ENCODE results near the gene PMF1.
A peak's percentile ranks its signal among the peaks of the same experiment; 100 is the strongest.
"Not testable (repeated sequence)": the region's sequence is repeated elsewhere in the genome, so short reads cannot be mapped to it uniquely, and the experiment has no call there.

The PMF1 gene, protein sequence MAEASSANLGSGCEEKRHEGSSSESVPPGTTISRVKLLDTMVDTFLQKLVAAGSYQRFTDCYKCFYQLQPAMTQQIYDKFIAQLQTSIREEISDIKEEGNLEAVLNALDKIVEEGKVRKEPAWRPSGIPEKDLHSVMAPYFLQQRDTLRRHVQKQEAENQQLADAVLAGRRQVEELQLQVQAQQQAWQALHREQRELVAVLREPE

DNA sequence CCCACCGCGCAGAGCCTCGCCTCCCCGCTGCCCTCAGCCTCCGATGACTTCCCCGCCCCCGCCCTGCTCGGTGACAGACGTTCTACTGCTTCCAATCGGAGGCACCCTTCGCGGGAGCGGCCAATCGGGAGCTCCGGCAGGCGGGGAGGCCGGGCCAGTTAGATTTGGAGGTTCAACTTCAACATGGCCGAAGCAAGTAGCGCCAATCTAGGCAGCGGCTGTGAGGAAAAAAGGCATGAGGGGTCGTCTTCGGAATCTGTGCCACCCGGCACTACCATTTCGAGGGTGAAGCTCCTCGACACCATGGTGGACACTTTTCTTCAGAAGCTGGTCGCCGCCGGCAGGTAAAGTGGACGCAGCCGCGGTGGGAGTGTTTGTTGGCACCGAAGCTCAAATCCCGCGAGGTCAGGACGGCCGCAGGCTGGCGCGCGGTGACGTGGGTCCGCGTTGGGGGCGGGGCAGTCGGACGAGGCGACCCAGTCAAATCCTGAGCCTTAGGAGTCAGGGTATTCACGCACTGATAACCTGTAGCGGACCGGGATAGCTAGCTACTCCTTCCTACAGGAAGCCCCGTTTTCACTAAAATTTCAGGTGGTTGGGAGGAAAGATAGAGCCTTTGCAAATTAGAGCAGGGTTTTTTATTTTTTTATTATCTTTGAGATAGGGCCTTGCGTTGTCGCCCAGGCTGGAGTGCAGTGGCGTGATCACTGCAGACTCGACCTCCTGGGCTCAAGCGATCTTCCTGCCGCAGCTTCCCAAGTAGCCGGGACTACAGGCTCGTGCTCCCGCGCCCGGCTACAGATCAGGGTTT lies at the start of gene PMF1:
TSS of gene PMF1 (plus strand) at position 175 of the 811 bp plus-strand sequence. CDS start at position 184, 9 bp downstream.
- DNase-seq: peak; percentile 98

DNA sequence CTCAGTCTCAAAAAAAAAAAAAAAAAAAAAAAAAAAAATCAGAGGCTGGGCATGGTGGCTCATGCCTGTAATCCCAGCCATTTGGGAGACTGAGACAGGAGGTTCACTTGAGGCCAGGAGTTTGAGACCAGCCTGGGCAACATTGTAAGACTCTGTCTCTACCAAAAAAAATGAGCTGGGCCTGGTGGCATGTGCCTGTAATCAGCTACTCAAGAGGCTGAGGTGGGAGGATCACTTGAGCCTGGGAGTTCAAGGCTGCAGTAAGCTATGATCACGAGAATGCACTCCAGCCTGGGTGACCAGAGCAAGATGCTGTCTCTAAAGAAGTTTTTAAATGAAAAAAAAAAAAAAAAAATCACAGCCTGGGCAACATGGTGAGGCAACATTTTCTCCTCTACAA lies 49.1 kb upstream of the PMF1 start:
- DNase-seq: no peak

DNA sequence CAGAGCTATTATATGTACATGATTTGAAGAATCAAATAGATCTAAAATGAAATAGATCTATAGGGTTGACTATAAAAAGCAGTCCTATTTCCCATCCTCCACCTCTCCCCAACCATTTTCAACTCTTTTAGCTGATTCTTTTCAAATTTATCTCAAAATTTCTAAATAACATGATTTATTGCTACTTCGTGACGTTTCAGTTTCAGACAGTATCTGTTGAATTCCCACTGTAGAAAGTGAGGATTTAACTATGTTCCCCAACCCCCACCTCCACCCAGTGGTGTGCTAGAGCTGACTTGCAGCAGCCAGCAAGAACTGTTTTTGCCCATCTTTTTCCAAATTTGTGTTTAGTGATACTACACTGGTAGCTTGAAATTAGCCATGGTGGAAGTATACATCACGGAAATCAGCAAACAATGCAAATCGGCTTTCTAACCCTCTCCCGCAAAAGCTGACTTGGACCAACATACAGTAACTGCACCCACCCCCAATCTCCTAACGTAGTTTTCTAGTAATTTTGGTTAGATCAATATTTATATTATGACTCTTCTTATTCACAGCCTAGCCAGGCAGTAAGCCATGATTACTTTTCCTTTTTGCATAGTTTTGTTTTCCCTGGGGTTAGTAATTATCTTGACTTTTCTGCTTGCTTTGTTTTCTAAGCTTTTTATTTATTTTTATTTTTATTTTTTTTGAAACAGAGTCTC lies 48.5 kb upstream of the PMF1 start:
- DNase-seq: no peak

DNA sequence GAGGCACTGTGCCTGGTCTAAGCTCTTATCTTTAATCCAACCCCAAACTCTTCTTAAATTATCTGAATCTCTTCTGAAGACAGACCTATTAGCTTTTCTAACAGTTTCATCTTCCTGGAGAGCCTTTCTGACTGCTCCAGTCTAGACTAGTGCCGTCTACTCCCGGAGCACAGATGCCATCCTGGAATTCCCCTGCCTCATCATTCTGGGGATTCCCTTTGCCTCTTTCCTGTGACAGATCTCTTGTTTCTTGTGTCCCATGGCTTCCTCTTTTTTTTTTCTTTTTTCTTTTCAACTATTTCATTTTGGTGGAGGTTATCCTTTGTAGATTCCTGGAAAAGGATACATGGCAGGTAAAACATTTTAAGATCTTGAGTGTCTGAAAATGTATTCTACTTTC lies 47.7 kb upstream of the PMF1 start:
- no peak for DNase-seq

DNA sequence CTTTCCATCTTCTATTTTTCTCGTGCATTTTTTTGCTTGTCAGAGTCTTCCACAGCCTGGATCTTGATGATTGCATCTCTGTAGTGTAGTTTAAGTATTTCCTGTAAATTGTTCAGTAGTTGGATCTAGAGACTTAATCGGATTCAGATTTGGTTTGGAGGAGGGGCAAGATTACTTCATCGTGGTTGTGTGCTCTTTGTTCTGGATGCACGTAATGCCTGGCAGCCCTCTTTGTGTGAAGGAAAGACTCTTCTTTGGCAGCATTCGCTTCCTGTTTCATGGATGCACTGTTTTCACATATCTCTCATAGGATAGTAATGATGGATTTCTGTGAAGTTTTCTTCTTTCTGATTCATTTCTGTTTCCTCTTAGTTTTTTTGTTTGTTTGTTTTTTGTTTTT lies 45.3 kb upstream of the PMF1 start:
- no peak for DNase-seq

DNA sequence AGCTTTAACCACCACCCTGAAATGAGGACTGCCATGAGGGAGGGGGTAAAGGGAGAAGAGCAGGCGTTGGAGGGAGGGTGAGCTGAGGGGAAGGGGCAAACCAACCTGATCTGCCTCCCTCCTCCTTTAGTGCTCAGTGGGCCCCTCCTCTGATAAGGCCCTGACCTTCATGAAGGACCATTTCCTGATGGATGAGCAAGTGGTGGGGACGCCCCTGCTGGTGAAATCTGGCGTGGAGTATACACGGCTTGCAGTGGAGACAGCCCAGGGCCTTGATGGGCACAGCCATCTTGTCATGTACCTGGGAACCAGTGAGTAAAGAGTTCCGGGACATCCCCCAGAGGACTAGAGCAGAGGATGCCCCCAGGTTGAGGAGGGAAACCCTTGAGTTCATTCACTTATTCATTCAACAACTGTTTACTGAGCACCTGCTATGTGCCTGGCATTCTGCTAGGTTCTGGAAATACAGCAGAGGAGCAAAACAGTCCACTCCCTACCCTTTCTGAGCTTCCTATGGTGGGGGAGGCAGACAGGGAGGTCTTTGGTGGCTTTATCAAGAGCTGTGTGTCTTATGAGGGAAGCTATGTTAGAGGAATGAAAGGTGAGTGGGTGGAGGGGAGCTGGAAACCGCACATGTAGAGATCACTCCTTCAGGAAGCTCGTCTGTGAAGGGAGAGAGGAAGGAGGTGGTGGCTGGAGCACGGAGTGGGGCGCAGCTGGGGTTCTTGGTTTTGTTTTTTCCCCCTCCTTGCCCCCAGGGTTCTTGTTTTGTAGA lies 39.9 kb upstream of the PMF1 start:
- DNase-seq: no peak

DNA sequence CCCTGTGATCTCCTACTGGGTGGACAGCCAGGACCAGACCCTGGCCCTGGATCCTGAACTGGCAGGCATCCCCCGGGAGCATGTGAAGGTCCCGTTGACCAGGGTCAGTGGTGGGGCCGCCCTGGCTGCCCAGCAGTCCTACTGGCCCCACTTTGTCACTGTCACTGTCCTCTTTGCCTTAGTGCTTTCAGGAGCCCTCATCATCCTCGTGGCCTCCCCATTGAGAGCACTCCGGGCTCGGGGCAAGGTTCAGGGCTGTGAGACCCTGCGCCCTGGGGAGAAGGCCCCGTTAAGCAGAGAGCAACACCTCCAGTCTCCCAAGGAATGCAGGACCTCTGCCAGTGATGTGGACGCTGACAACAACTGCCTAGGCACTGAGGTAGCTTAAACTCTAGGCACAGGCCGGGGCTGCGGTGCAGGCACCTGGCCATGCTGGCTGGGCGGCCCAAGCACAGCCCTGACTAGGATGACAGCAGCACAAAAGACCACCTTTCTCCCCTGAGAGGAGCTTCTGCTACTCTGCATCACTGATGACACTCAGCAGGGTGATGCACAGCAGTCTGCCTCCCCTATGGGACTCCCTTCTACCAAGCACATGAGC lies 36.1 kb upstream of the PMF1 start:
- no peak for DNase-seq

DNA sequence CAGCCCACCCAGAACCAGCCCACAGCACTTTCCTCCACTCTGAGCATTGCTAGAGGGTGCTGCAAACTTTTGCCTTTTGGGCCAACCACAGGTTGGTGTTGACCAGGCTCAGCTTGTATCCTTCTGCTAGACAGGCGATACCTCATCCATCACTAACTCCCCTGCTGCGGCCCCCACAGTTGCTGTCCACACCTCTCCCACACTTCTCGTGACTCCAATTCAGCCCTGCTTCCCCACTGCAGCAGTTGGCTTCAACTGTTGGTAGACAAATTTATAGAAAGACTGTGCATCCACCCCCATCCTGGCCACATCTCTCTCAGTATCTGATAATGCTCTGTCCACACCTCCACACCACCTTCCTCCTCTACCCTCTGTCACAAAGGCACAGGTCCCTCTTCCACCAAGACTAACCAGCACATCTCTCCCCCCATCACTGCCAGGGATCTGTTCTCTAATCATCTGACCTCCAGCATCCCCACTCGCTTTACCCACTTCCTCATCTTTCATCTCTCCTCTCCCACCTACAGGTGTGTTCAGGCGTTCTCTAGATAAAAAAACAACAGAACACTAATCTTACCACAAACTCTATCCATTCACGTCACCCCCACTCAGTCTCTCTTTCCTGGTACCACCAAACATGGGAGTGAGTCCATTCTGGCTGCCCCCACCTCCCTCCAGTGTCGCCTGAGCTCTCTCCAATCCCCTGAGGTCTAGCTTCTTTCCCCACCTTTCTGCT lies 34.7 kb upstream of the PMF1 start:
- DNase-seq: no peak

DNA sequence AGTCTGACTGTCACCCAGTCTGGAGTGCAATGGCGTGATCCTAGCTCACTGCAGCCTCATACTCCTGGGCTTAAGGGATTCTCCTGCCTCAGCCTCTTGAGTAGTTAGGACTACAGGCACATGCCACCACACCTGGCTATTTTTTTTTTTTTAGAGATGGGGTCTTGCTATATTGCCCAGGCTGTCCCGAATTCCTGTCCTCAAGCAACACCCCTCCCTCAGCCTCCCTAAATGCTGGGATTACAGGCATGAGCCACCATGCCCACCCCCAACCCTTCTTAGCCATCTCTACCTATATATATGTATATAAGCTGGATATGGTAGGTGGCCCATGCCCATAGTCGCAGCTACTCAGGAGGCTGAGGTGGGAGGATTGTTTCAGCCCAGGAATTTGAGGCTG lies 32.3 kb upstream of the PMF1 start:
- DNase-seq: no peak

DNA sequence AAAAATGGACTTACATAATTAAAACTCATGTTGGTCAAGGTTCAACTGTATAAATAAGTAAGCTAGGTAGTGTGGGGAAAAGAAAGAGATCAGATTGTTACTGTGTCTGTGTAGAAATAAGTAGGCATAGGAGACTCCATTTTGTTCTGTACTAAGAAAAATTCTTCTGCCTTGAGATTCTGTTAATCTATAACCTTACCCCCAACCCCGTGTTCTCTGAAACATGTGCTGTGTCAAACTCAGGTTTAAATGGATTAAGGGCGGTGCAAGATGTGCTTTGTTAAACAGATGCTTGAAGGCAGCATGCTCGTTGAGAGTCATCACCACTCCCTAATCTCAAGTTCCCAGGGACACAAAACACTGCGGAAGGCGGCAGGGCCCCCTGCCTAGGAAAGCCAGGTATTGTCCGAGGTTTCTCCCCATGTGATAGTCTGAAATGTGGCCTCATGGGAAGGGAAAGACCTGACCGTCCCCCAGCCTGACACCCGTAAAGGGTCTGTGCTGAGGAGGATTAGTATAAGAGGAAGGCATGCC lies 31.3 kb upstream of the PMF1 start:
- not testable (repeated sequence) for DNase-seq

DNA sequence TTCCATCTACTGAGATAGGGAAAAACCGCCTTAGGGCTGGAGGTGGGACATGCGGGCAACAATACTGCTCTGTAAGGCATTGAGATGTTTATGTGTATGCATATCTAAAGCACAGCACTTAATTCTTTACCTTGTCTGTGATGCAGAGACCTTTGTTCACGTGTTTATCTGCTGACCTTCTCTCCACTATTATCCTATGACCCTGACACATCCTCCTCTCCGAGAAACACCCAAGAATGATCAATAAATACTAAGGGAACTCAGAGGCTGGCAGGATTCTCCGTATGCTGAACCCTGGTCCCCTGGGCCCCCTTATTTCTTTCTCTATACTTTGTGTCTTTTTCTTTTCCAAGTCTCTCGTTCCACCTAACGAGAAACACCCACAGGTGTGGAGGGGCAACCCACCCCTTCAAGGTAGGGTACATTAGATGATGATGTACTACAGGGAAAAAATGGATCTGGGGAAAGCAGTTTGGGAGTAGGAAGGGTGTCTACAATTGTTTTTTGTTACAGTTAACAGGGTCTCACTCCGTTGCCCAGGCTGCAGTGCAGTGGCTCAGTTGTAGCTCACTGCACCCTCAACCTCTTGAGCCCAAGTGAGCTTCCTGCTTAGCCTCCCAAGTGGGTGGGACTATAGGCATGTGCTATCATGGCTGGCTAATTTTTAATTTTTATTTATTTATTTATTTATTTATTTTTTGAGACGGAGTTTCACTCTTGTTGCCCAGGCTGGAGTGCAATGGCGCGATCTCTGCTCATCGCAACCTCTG lies 30.6 kb upstream of the PMF1 start:
- not testable (repeated sequence) for DNase-seq

DNA sequence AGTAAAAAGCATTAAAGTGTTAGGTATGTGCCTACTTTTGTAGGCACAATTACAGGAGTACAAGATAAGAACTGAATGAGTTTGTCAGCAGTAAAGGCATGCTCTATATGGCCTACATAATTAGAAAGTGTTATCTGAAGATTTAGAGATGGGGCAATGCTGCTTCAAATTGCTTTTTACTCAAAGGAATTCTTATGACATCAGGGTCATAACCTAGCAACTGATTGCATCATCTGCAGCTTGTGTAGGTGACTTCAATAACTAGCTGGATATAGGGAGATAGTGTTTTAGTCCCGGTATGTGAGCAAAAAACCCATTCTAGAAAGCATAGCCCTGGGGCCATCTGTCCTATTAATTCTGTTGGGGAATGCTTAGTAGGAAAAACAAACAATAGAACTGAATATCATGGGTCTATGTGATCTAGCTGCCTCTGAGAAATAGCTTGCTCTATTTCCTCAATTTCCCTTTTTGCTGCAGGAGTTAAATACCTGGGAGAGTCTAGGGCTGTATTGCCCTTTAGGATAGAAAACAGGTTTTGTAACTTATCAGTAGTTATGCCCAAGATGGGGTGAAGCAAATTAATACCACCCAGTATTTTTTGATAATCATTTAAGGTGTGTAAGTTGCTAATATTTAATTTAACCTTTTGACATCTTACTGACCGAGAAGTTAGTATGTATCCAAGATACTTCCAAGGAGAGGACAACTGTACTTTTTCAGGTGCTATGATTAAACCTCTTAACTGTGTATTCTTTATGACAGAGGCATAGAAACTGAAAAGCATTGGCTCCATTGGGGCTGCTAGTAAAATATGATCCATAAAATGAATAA lies 26.2 kb upstream of the PMF1 start:
- not testable (repeated sequence) for DNase-seq

DNA sequence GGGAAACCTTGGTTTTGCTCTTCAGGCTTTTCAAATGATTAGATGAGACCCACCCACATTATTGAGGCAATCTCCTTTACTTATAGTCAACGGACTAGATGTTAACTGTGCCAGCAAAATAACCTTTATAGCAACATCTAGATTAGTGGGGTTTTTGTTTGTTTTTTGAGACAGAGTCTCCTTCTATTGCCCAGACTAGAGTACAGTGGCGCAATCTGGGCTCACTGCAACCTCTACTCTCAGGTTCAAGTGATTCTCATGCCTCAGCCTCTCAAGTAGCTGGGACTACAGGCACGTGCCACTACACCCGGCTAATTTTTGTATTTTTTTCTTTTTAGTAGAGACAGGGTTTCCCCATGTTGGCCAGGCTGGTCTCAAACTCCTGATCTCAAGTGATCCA lies 22.5 kb upstream of the PMF1 start:
- DNase-seq: not testable (repeated sequence)

DNA sequence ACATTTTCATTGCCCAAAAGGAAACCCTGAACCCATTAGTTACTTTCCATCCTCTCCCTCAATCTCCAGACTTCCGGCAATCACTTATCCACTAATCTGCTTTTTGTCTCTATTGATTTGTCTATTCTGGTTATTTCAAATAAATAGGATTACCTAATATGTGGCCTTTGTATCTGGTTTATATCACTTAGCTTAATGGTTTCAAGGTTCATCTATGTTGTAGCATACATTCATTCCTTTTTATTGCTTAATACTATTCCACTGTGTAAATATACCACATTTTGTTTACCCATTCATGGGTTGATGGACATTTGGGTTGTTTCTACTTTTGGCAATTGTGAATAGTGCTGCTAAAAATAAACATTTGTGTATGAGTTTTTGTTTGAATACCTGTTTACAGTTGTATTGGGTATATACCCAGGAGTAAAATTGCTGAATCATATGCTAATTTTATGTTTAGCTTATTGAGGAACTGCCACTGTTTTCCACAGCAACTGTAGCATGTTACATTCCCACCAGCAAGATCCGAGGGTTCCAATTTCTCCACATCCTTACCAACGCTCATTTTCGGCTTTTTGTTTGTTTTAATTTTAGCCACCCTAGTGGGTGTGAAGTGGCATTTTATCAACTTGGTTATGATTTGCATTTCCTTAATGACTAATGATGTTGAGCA lies 21.4 kb upstream of the PMF1 start:
- DNase-seq: no peak

DNA sequence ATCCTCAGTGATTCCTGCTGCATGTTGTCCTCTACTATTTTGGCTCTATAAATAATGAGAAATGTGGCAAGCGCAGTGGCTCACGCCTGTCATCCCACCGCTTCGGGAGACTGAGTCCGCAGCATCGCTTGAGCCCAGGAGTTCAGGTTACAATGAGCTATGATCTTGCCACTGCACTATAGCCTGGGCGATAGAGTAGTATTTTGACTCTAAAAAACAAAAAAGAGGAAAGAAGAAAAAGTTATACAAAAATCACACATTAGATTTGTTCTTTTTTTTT lies 19.7 kb upstream of the PMF1 start:
- DNase-seq: no peak

DNA sequence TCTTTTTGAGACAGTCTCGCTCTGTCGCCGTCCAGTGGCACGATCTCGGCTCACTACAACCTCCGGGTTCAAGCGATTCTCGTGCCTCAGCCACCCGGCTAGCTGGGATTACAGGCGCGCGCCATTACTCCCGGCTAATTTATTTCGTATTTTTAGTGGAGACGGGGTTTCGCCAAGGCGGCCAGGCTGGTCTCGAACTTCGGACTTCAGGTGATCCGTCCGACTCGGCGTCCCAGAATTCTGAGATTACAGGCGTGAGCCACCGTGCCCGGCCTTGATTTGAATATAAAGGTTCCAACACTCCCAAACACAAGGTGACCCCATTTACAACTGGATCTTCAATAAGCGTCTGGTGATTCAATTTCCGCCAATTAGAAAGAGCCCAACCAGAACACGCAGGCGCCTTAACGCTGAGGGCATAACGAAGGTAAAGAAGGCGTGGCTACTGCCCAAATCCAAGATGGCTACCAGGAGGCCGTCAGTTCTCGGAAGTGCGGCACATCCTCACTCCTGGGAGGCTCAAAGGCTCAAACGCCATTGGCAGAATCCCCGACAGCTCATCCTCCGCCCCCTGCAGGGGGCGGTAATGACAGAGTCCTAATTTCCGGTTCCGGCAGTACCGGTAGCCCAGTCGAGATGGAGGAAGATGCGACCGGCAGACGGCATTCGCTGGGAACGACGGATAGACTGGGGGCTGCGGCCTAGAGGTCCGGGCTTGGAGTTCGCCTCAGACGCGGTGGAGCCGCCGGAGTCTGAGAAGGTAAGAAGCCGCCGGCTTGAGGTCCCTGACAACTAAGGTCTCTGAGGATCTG lies 19.1 kb upstream of the PMF1 start, which contains the start of gene SLC25A44:
TSS of gene SLC25A44 (plus strand) at position 617 of the 812 bp plus-strand sequence. CDS start 5,744 bp downstream, outside the sequence.
- peak; percentile 98 for DNase-seq

DNA sequence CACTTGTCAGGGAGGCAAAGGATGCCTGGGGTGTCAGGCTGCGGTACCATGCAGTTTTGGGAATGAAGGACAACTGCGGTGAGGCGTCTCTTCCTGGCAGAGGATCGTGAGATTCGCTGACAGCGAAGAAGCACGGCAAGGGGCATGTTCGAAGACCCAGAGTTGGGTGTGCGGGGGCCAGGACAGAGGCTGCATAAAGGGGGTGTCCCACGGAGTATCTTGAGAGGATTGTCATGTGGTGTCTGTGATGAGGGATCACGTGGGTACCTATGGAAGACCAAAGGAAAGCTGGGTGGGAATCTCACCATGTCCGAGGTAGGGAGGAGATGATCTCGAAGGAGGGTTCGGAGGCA lies 18.5 kb upstream of the PMF1 start:
- no peak for DNase-seq

DNA sequence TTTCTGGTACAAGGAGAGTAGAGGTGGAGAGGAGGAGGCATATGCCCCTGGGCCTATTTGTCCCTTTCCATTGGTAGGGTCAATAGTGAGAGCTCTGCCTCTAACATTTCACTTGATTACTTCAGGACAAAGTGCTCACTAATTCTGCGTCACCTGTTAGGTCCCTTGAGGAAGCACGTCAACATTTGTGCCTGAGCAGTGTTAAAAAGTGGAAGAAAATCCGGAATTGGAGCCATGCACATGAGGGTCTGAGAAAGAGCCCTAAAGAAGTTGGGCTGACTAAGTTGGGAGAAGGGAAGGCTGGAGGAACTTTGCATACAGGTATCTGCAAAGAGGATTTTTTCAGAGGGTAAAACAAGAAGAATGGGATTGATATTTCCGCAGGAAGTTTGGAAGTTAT lies 17.0 kb upstream of the PMF1 start:
- no peak for DNase-seq

DNA sequence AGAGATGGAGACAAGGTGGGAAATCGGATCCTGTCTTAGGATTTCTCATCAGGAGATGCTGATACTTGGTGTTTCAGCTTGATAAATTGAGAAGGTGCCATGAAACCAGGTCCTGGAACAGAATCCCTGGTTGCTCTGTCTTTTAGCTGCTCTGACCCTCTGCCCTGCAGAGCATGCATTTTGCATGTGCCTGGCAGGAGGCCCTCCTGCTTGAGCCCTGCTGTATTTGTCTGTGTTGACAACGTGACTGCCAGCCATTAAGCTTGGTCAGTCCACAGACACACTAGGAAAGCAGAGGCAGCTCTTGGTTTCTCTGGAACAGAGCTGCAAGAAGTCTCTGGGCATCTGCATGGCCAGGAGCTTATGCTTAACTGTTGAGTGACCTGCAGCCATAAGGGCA lies 16.4 kb upstream of the PMF1 start:
- DNase-seq: no peak
